SK-N-DZ (cell line): ENCODE results near the gene GSK3B.
A peak's percentile ranks its signal among the peaks of the same experiment; 100 is the strongest.

ENCODE experiments used
- DNase-seq: peaks from one replicate; pipeline ENCODE4 v3.0.0-alpha.2; 2015; ENCODE audit warnings: low spot score

Gene GSK3B

DNA sequence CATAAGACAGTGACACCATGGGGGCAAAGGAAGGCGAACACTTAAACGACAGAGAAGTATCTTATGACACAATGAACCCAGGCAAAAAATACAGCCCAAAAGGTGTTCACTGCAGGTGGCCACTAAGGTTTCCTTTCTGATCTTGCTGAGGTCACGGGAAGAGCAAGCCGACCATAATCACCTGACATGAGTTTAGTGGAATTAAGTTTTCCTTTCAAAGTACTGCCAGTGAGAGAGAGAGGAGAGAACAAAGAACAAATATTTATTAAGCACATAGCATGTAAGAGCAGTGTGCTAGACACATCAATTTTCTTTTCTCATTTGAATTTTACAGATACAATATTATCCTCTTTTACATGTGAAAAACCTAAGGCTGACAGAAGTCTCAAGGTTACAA lies 210.1 kb downstream of the GSK3B start:
- no peak for DNase-seq

DNA sequence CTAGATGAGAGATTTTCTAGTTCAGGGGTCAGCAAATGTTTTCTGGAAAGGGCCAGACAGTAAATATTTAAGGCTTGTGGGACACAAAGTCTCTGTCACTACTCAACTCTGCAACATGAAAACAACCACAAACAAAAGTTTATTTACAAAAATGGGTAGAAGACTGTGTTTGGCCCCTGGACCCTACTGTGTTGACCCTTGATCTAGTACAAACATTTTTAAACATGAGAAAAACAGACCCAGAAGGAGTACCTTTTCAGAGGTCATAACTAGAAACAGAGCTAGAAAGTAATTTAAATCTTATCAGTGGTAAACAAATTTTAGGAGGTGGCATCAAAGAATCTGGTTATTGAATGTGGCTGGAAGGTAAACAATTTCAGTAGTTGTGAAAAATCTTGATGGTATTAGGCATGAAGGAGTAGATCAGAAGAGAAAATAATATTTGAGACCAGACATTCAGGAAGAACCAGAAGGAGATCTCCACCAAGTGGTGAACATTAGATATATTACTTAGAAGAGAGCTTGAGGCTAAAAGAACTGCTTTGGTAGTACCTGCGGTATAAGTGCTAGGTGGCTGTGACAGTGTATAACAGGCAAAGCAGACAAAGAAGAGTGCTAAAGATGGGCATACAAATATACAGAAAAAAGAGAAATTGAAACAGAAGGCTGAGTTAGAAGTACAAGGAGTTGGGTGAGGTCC lies 210.6 kb downstream of the GSK3B start:
- no peak for DNase-seq

DNA sequence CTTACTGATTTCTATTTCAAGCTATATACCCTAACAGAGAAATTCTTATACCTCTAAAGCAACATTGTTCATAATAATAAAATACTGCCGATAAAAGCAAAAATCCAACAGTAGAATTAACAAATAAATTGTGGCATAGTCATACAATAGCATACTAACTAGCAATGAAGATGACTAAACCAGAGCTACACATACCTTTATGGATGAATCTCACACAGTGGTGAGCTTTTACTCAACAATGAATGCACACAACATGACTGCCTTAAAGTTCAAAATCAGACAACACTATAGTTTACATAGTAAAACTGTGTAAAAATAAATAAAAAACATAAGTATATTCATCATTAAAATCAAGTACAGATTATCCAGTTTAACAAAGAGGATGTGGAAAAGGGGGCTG lies 213.3 kb downstream of the GSK3B start:
- no peak for DNase-seq

DNA sequence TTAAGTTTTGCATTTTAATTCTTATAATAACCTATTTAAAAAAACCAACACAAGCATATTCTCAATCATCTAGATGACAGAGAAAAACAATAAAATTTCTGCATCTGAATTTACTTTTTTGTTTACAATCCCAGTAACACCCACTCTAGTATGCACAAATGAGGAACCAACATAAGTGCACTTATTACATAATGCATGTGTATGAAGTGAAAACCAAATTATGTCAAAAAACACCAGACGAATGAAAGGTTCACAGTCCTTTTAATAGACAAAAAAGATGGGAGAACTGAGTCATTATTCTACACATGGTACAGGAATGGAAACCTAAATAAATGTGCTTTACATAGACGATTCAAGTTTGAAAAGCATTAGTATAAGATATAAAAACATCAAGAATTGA lies 220.6 kb downstream of the GSK3B start:
- DNase-seq: no peak

DNA sequence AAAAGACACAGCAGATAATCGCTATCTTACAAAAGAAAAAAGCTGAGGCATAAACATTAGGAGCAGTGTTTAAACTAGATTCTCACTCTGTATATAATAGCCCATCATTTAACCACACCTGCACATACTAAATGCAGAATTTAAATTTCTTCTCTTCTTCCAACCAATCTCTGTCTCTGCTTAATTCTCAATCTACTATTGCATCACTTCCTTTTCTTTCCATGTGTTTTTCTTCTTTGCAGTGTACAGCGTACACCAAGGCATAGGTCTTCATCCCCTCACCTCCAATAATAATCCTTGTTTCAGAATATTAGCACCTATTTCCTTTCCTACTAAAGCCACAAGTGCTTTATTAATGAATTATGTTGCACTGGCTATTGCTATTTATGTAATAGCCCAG lies 221.5 kb downstream of the GSK3B start:
- no peak for DNase-seq

DNA sequence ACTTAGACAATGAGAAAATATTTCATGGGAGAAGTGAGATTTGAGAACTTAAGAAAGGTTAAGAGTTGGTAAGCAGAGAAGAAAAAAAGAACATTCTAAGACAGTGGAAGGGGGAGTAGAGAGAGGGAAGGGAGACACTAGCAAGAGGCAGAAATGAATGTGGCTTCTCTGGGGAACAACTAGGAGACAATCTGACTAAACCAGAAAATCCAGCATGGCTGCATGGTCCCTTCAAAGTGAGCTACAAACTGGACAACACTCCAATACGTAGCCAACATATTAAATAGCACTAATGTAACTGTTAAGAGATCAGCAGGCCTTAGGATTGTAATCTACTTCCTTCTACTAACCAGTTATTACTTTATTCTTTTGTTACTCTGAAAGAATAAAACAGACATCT lies 222.7 kb downstream of the GSK3B start:
- no peak for DNase-seq

DNA sequence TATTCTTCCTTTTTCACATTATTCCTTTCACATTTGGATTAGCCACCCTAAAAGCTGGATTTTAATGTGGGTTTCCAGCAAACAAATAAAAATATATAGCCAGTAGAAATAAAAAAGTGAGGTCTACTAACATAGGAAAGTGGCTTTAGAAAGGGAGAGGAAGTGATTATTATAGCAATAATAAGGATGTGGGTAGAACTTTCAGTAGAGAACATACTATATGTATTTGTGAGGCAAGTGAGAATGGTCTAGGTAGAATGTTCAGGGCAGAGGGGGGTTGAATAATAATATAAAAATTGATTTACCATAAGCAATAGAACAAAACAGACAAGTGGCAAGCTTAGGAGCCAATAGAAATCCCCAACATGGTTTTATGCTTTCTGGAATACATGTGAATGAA lies 223.7 kb downstream of the GSK3B start:
- DNase-seq: no peak

DNA sequence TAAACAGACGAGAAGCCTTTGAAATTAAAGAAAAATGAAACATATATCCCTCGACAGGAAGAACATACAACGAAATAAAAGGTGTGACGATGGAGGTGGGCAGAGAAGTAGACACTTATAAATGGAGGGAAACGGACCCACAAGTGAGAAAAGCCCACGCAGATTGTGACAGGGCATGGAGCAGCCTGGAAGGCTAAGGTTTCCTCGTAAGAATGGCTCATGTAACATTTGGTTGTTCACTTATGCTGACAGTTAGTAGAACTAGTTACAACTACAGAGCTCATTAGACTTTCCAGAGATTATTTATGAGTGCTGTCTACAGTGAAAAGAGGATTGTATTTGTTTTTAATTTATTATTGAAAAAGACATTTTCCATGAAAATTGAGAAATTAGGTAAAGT lies 229.8 kb downstream of the GSK3B start:
- DNase-seq: no peak

DNA sequence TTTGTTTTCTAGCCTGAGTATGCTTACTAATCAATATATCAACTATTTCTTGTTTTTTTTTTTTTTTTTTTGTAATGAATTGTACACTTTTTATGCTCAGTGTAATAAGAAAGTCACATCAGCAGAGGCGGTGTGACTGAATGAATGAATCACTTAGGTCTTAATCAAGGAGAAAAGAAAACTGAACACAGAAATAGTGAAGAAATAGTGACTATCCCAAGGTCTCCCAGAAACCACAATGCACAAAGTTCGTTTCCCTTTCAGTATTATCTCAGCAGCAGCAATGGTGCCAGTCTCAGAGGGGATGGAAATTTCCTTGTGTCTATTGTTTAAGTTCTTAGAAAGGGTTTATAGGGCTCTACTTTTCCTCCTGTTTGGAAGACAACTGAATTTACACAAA lies 231.6 kb downstream of the GSK3B start:
- no peak for DNase-seq

DNA sequence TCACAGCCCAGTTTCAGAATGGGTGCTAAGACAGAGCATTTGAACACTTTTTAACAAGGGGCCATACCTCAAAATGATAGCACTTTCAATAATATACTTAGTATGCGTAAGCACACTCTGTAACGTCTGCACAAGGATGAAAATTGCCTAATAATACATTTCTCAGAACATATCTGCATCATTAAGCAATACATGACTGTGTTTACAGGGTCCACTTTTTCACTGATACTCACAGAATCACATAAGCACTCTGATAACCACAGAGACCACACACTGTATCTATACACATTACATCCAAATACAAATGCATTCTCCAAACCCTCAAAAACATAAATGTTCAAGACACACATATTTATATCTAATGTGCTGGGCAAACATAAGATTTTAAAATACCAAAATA lies 232.6 kb downstream of the GSK3B start:
- DNase-seq: no peak

DNA sequence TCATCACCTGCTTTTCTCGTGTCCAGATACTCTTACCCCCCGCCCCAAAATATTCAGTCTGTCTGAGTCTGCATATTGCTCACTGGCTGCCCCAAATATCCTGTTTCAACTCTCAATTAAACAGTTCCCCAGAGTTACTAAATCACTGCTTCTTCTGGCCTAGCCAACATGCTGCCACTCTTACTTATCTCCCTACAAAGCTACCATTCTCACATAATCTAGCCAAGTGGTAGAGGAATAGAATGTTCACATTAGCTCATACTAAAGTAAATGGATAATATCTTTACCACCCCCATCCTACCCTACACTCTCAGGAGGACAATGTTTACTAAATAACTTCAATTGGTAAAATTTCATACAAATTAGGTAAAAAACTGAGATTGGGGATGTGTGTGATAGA lies 234.5 kb downstream of the GSK3B start:
- DNase-seq: no peak

DNA sequence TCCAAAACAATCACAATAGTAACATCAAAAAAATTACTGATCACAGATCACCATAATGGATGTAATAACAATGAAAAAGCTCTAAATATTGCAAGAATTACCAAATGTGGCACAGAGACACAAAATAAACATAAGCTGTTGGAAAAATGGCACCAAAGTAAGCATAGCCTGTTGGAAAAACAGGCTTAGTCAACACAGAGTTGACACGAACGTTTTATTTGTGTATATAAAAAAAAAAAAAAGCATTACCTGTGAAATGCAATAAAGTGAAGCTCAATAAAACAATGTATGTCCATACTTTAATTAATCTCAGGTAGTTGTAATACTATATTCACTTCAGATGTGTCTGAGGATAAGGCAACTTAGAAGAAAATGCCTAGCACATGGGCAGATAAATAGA lies 235.3 kb downstream of the GSK3B start:
- no peak for DNase-seq

DNA sequence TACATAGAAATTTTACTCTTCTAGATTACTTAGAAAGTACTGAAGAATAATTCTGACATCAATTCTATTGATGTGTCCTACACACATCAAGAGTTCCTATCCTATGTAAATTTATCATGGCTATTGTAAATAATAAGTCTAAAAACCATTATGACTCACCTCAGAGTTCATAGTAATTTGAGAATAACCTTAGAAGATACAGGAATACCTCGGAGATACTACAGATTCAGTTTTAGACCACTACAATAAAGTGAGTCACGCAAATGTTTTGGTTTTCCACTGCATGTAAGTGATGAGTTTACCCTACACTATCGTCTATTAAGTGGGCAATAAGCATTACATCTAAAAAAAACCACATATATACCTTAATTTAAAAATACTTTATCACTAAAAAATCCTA lies 237.6 kb downstream of the GSK3B start:
- DNase-seq: no peak

DNA sequence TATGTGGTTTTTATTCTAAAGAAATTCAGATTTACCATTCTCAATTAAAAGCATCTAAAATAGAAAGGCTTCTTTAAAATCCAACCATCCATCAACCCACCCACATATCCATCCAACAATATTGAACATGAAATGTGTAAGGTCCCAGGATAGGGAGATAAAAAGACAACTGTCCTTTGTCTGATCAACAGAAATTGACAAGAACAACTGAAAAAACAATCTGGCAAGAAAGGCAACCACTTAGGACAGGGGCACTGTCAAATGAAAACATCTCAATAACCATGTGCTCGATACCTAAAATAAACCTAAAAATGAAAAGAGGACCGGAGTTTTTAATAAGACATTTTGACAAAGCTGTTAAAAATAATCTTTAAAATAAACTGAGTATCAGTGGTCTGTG lies 245.1 kb downstream of the GSK3B start:
- DNase-seq: no peak

DNA sequence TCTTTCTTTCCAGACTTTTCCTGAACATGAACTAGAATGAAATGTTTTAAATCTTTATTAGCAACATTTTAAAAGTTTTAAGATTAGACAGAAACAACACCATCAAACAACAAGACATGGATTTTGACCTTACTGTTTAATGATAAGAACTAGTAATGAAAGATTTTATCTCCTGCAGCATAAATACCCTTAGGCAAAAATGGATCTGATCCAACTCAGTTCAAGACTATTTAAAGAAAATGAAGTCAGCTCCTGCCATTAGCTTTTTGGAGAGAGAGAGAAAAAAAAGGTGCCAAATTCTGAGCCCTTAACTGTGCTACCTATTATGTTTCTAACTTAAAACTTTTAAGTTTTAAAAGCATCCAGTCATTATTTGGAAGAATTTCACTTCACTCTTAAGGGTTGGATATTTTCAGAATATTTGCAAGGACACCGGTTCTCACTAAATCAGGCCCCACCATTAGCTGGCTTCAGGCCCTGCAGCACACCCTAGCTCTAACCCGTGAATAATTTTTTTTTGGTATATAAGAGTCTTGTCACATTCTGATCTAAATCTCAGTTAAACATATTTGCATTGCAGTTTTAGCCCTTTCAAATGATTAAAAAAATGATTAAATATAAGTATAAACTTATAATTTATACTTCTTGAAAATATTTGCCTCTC lies 252.3 kb downstream of the GSK3B start:
- DNase-seq: no peak

DNA sequence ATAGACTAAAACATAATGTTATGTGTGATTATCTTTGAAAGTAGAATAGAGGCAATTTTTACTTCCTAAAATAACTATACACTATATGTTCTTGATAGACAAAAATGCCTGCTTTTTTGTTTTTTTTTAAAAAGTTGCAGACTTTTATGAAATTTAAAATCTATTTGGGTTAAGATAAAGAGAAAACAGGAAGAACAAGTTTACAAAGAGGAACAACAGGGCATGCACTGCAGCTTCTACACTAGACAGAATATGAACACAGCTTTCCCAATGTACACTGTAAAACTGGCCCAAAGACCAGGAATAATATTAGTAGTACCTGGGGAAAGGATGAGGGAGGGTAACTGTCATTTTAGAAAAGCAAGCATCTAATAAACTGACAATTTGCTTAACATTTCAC lies 258.7 kb downstream of the GSK3B start:
- no peak for DNase-seq

DNA sequence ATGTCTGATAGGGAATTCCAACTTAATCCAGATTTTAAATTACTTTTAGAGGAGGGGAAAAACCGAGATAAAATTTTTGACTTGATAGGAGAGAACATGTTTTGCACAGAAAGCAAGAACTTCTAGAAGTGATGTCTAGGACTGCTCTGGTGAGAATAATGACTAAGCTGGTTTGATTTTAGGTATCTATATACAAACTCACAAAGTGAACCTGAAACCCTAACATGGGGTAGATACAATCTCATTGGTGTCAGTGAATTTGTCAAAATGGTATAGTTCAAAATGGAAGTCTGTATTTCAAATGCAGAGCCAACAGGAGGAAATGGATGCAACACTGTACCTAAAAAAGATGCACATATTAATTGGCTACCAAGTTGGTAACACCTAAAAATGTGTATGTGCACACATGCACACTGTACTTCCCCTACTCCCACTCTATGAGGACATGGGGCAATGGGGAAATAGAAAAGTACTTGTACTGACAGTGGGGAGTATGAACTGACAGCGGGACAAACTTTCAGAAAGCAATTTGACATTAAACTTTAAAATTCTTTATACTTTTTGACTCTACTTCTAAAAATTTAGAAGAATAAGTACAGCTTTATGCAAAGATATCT lies 259.4 kb downstream of the GSK3B start:
- no peak for DNase-seq

DNA sequence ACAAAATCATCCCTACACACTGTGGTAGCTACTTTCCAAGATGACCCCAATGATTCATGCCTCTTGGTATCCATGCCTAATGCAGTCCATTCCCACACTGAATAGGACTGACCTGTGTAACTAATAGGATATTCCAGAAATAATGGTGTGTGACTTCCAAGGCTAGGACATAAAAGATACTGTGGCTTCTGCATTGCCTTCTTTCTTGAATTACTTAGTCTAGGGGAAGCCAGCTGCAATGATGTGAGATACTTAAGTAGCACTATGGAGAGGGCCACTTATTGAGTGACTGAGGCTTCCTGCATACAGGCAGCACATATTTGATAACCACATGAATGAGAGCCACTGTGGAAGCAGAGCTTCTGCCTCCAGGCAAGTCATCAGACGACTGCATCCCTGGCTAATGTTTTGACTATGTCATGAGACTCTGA lies 262.3 kb downstream of the GSK3B start:
- no peak for DNase-seq

DNA sequence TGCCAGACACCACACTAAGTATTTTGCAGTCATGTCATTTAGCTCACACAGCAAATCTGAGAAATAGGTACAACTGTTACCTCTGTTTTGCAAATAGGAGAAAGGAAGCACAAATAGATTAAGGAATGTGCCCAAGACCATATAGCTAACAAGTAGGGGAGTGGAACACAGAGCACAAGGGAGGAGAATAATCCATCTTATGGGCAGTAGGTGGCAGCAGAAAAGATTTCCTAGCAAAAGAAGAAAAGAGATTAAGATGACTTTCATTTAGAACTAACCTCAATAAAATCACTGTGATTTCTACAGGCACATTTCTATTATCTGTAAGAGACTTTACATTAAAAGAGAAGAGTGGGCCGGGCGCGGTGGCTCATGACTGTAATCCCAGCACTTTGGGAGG lies 263.2 kb downstream of the GSK3B start:
- no peak for DNase-seq

DNA sequence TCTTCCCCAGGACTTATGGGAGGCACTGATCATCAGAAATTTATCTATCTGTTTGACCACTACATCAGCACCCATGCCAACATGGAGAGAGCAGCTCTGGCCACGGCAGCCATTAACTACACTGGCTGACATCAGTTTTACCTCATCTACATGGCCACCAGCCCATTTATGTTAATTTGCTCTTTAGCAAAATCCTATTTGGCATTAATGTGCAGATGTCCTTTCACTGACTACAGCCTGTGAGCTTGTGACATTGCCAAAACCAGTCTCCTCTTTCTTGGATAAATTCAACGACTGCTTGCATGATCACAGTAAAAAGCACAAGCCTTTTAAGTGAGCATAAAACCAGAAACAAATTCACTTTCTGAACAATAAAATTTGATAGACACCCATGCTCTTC lies 264.8 kb downstream of the GSK3B start:
- DNase-seq: no peak

DNA sequence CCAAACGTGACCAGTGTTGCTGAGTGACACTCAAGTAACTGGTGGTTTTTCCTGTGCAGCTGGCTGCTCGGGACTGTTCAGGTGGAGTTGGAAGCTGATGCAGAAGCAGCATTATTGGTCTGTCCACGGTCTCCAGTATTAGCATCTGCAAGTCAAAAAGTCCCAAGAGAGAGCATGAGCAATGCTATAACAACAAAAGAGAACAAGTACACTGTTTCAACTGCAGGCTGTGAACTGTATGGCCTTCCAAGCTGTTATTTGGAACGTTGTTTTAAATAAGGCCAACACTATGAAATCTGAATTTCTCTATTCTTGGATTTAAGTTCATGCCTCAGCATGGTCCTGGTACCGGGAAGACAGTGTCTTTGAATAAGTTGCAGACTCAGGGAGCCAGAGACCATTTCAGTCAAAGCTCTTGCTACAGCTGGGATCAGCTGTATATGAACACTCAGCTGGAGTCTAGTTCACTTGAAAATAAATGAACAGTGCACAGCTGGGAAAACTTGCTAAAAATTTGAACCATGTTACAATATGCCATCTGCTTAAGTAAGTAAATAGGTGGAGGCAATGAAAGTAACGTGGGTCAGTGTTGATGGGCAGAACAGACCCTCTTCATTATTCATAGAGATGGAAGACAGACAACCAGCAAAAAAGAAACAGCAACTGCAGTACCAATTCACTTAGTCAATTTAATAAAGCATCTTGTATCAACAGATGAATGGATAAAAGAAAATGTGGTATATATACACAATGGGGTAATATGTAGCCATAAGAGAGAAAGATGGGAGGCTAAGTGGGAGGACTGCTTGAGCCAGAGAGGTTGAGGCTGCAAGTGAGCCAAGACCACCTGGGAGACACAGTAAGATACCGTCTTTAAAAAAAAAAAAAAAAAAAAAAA lies 267.3 kb downstream of the GSK3B start:
- DNase-seq: peak; percentile 43

DNA sequence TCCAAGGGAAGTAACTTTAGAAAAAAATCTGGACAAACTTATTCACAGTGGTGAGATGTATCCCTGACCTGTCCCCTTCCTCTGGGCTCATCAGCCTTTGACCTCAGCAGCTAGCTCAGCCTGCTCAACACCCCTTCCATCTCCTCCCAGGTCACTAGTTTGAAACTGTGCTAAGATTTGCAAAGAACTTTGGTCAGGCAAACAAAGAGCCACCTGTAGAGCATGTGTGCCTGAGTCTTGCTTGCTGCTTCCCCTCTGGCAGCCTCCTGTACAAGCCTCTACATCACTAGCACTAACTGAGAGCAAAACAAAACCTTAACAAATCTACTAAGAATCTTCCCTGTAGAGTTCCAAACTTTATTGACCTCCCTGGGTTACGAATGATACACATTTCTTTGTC lies 268.4 kb downstream of the GSK3B start:
- DNase-seq: no peak
